Stimulated activated CD4-positive, alpha-beta T cell treated with anti-CD3 and anti-CD28 coated beads, Interleukin-2, amount 100 ng/mL, for 4 hours (primary cell): ENCODE results near the gene ARHGAP44.

ENCODE experiments used
- DNase-seq: peaks from one replicate; pipeline ENCODE4 v3.0.0-alpha.2; 2020; ENCODE audit warnings: low read depth

The ARHGAP44 gene

DNA sequence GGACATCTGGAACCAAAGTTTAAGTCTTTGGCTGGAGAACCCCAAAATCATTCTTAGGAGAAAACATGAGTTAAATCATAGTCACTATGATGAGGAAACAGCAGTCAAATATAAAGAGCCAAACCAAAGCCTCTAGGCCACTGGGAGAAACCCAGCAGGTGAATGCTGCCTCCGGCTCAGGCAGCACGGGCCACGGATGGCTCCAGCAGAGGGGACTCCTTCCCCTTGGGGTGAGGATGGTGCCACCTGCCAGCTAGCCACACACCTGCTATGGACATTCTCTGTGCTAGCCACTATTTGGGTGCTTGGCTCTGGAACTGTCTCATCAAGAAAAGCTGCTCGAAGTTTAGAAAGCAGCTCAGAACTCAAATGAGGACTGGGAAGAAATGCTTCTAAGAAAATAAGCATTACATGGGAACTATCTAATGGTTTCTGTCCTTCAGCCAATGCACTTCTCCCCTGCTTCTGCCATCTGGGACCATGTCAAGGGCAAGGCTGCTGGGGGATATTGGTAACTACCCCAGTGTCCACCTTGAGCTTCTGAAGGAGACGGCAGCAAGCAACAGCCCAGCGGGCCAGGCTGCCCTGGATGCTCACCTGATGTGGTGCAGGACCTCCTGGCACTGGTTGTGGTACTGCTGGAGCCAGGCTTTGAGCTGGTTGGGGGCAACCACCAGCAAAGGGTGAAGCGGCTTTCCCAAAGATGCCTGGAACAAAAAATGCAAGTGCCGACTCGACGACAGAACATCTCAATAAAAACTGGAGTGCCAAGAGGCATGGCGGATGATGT, 206.0 kb downstream of the ARHGAP44 start:
- no peak for DNase-seq

DNA sequence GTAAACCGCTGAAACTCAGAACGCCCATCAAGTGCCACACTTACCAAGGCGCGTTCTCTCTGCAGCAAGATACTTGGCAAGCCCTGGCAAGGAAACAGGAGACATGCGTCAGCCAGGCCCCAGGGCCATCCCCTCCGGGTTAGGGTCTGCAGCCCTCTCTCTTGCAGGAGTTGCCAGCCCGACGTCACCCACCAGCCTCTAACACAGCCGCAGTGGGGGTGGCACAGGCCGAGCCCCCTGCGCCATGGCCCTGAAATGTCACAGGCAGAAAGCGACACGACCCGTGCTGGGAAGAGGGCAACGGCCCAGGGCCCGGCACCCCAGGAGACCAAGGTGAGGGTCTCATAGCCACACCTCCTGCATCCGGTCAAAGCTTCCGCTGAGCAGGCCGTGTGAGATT, 206.6 kb downstream of the ARHGAP44 start:
- DNase-seq, result no peak

DNA sequence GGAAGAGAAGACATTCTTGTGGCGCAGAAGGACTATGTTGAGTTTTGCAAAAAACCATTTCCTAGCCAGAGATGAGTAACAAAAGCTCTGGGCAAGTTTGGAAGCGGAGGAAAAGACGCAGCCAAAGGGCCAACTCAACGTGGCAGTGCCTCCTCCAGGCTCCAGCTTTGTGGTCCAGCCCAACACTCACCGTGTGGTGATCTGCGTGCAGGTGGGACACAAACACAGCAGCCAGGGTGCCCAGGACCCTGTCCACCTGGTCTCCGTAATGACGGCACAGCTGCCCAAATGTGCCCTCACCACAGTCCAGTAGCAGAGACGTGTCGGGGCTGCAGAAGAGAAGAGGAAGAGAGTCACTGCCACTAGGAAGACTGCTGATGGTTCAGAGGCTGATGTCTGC, 207.1 kb downstream of the ARHGAP44 start:
- DNase-seq, result no peak

DNA sequence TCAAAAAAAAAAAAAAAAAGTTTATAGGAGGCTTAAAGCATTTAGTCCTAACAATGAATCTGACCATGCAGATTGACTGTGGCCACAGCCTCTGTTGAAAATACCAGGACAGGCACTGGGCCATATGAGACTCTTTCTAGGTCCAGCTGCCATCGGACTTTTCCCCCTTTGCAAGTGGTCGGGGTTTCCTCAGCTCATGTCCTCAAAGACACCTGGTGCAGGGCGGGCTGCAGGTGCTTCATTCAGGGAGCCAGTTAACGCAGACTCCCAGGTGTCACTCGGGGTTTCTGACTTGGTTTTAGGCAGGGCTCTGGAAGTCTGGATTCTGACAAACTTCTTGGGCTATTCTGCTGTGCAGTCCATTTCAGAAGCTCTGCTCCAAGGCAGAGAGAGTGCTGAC, 207.6 kb downstream of the ARHGAP44 start:
- DNase-seq, result no peak

DNA sequence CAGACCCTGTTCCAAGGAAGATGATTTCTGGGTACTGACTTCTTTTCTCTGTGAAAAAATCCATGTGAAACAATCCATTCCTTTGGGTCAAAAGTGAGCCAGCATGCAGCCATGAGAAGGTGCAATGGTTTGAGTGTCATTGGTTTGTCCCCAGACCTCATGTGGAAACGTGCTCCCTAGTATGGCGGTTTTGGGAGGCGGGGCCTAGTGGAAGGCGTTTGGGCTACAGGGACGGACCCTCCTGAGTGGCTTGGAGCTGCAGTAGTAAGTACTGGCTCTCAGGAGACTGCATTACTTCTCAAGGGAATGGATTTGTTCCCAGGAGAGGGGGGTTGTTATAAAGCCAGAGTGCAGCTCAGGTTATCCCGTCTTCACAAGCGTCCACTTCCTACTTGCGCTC, 209.2 kb downstream of the ARHGAP44 start:
- no peak for DNase-seq

DNA sequence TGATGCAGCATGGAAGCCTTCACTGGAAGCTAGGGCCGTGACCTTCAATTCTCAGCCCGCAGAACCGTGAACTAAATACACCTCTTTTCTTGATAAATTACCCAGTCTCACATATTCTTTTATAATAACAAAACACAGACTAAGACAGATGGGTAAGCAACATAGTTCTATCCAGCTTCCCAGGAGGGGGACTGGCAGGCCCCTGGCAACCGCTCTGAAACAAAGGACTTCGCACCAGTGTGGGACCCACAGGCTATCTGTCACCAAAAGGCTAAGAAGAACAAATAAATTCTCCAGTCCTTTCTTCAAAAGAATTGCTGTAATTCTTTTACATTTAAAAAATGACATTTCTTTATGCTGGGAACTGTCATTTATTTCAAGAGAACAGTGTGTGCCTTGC, 209.6 kb downstream of the ARHGAP44 start:
- no peak for DNase-seq

DNA sequence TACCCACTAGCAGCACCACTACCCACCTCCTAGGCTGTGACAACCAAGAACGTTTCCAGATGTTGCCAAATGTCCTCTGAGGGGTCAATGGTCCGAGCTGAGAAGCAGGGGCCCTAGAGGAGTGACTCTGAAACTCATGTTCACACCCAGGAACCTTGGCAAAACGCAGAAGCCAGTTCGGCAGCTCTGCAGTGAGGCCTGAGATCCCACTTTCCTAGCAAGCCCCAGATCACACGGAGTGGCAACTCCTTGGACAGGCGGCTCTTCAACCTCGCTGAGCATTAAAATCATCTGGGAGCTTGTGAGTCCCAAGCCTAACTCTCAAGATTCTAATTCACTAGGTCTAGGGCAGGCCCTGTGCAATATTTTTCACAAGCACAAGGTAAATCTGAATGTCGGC, 211.3 kb downstream of the ARHGAP44 start:
- DNase-seq, result no peak

DNA sequence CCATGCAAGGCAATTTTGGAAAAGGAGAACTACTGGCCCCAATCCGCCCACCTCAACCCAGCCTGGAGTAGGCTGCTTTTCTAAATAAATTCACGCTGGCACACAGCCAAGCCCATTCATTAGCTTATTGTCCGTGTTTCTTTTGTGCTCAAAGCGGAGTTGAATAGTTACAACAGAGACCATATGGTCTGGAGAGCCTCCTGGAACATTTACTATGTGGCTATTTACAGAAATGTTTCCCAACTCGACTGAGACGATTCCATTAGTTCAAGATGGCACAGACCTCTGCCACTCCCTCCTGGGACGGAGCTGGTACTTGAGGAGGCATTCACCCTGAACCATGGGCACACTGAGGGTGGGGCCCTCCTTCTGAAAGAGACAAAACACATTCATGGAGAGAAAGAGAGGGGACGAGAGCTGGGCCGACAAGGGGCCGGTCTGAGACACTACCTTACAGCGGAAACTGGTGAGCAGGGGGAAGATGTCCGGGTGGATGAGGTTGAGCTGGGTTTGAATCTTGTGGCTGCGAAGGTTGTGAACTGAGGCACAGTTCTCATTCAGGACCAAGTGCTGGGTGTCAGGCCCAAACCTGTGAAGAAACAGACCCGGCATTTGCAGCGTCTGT, 212.8 kb downstream of the ARHGAP44 start:
- DNase-seq, result no peak

DNA sequence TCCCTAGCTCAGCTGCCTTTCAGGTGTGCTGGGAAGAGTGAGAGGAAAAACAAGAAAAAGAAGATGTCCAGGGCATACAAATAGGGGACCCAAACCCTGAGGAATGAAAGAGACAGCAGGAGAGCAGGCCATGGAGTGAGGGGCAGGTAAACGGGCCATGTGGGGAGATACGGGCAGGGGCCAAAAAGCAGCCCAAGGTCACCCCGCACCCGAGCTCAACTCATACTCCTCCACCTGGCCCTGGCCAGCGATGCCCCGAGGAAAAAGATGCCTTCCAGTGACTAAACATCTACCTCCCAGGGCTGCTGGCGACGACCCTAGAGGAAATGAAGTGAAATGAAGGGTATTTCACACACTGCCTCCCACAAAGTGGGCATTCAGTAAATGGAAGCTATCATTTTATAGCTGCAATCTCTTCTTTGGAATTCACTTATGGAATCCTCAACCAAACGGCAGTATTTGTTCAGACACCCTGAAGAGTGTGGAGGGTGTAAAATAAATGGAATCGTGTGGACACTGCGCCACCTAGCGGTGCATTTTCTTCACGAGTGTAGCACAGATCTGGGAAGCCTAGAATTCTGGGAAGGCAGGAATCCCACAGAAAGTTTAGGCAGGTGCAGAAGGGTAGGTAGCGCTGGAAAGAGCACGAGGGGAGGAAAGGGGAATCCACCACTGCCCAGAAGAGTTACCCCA, 213.6 kb downstream of the ARHGAP44 start:
- DNase-seq, result peak; percentile 10

DNA sequence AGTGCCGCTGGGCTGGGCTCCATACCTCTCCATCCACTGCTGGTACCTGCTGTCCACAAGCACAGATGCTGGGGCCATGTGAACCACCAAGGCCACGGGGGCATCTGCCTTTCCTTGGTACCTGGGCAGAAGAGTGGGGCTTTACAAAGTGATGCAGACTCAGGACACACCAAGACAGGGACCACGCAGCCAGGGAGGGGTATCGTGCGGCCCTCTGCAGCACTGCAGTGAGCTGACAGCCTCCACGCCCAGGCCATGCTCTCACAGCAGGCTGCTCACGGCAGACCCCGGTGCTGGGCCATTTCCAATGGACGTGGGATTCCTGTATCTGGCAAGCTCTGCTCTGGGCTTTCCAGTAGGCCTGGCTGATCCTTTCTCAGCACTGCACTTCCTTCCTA, 214.2 kb downstream of the ARHGAP44 start:
- no peak for DNase-seq

DNA sequence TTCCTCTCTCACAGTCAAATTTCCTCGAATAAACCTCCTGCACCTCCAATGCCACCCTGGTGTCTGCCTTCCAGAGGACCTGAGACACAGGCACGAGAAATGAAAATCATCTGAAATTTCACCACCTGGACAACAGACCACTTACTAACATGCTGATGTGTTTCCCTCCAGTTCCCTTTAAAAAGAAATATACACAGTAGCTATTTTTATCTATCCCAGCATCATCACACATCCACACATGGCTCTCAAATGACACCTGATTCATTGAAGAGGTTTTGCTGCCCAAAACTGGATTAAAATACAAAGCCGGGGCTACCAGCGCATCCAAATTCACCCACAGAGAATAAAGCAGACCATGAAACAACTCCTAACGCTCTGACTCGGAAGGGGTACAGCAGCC, 214.6 kb downstream of the ARHGAP44 start:
- DNase-seq, result no peak

DNA sequence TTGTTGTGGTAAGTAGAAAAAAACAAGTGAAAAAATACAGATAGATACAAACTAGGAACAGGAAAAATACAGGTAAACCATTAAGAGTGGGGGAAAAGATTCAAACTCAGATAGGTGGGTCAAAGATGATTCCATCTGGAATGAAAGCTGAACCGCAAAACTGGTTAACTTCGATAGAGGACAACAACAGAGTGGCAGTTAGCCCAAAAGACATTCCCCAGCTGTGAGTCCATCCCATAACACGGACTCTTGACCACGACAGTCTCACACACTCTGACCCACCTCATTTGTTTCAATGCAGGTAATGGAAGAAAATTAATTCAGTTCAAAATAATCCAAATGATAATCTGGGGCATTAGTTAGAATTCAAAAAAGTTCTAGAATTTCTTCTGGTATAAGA, 215.0 kb downstream of the ARHGAP44 start:
- DNase-seq, result no peak

DNA sequence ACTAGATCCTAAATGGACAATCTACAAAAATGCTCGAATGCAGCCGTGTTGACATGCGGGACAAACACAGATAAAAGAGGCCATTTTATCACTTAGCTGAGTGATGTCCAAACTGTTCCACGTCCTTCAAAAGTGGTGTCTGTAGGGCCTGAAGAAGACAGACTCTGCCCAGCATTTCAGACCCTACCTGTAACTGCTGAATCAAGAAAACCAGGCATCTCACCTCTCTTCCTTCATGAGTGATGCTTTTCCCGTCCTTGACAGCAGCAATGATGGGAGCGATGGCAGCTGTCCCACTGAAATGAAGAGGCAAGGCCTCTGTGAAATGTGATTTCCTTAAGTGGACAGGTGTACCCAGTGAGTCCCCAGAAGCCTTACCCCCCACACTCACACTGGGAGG, 216.2 kb downstream of the ARHGAP44 start:
- no peak for DNase-seq

DNA sequence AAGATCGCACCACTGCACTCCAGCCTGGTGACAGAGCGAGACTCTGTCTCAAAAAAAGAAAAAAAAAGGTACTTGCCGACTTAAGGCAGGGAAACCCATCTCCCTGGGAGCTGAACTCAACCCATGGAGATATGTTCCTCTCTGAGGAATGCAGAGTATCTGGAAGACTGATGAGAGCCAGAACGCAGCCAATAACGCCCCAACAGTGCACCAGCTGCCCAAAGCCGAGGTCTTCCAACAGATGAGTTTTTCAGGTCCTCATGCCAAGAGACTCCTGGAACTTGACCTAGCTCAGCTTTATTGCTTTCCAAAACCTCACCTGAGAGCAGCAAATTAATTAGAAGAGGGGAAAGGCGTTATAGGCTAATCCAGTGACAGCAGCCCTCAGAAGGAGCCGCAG, 219.2 kb downstream of the ARHGAP44 start:
- no peak for DNase-seq

DNA sequence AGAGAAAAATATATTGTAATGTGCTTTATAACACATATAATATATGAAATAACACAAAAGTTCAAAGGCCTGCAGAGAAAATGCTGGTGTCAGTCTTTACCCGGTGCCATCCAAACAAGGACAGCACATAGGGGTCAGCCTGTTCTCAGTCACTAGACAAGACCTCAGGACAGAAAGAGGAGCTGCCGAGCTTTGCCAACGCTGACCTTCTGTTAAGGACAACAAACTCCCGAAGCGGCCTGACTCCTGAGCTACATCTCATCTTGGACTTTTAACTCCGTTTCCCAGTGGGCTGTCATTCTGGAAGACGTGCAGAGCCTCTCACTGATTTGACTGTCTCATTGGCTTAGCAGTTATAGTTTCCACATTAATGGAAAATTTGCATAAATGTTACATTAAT, 221.7 kb downstream of the ARHGAP44 start:
- DNase-seq, result no peak

DNA sequence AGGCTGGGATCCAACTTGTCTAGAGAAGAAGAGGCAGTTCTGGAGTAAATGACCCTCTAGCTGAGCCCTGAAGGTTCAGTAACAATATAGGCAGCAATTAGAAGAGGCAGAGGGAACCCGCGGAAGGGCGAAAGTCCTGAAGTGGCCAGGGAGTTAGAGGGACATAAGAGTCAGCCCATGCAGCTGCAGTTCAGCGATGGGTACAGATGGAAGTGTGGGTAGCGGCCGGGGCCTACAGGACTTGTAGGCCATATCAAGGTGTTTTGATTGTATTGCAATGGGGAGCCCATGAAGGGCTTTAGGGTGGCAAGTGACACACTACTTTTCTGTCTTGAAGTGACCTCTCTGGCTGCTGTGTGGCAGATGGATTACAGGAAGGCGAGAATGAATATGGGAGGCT, 225.5 kb downstream of the ARHGAP44 start:
- no peak for DNase-seq

DNA sequence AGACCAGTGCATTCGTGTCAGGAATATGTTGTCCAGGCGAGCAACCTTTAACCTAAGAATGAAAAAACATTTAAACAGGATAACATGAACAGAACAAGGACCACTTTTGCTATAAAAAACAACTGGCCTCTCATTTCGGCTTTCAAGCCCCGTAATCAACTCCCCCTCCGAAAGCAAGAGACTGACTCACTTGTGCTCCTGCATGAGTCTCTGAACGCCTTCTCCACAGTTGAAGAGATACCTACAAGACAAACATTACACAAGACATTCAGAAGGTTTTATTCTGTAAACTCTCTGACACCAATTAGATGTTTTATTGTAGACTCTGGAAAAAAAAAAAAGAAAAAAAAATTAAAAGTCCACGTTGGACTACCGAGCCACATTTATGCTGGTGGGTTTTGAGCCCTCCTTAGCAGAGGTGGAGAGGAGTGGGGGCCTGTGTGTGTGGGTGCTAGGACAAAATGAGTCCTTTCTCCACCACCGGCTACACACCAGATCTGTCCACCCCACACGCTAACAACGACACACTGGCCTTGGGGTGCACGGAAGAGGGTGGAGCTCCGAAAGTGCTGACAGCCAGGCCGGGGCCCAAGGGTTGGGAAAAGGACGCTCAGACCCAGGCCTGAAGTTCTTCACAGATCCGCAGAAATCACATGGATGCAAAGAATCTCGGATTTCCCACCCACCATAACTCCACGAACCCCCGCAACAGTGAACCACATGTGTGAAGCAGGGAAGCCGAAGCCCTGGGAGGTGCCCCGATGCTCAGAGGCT, 227.8 kb downstream of the ARHGAP44 start:
- no peak for DNase-seq

DNA sequence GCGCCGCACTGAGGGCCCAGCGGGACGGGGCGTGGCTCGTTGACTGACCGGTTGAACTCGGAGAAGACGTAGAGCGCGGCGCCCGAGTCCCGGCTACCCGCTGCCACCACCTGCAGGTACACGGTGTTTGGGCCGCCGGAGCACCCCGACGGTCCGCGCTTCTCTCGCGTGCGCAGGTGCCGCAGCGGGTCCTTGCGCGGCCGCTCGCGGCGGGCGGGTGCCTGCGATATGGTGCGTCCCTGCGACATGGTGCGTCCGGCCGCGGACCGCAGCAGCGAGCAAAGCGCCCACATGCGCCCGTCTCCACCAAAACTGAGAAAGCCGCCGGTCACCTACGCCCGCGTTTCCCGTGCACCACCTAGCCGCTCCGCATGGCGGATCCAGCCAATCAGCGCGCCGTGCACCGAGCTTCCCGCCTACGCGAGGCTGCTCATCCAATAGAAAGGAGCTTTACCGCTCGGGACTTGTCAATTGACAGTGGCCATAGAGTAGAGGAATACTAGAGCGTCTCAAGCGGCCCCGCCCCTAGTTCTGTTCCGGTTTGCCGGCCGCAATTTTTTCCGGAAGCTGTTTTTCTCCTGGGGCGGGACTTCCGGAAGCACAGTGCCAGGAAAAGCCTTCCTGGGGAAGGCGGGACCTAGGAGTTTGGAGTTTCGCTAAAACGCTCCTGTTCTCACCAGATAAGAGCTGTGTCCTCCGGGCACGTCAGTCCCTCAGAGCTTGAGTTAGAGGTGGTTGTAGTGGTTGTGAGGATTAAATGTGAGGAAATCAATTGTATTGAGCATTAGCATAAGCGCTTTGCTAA, 228.6 kb downstream of the ARHGAP44 start, which contains the start of gene ELAC2:
Gene ELAC2, minus strand, starts transcription at position 373 of the 805 bp plus-strand sequence. Its CDS starts 80 bp downstream, at position 293.
- DNase-seq, result peak; percentile 97

DNA sequence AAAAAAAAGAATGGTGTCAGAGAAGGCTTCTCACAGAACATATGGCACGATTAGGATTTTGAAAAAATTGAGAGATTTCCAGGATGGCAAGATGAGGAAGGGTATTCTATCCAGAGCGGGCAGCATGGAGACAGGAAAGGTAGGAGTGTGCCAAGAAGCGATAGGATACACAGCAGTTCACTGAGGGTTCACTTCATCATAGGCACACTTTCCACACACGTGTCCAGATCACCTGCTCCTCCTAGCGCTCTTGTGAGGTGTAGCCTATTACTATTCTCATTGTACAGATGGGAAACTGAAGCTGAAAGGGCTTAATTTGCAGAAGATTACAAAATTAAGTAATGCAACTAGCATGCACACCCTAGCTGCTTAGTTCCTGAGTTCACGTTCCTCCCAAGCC, 234.7 kb downstream of the ARHGAP44 start:
- DNase-seq, result no peak

DNA sequence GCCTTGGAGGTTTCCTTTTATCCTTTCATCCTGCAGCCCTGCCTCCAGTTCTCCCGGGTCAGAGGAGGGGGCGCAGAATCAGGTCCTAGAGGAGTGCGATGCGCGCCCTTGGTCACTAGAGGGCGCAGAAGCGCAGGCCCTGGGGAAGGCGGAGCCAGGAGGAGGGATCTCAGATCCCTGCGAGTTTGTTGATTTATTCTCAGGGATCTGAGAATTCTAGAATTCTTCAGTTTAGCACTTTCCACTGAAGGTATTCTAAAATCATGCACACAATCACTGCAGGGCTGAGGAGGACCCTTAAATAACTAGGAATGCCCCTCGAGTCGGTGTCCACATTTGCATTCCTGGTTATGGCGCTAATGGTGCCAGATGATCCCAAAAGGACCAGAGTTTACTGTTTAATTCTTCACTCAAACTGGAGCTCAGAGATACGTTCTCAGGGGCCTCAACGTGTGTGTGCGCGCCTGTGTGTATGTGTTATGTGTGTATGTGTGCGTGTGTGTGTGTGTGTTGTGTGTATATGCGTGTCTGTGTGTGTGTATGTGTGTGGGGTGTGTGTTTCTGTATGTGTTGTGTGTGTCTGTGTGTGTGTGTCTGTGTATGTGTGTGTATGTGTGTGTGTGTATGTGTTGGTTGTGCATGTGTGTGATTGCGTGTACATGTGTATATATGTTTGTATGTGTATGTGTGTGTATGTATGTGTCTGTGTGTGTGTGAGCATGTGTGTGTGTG, 235.4 kb downstream of the ARHGAP44 start:
- peak; percentile 34 for DNase-seq

DNA sequence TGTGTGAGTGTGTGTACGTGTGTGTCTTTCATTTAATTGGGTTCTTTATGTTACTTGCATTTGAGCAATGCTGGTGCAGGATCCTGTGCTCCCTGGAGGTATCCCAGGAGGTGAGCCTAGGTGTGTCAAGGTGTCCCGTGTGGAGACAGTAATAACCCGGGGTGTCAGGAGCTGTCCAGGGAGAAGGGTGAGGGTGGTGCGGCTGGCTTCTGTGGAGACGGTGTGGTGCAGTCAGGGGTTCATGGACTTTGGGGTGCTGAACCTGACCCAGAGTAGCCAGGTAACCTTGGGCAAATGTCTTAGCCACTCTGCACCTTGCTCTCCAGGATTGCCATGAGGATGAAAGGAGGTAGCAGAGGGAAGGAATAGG, 235.9 kb downstream of the ARHGAP44 start:
- no peak for DNase-seq
